Testis (tissue), 2 donors: Measurements from ENCODE around the gene TLE5.

Experiments
- CTCF ChIP-seq, 3 experiments: fragments of 450-650 bp in 2 of 3; fragments of 200-600 bp in 1 of 3; sonication (generic) in 1 of 3; IDR thresholded peaks; one replicate each; pipeline ENCODE4 v1.5.1; 2016 to 2019; ENCODE audit warnings: antibody characterized with exemption in 3 of 3, mild to moderate bottlenecking in 2 of 3, moderate library complexity in 1 of 3
- POLR2A ChIP-seq: fragments of 450-650 bp; IDR thresholded peaks from one replicate; pipeline ENCODE4 v1.6.1; 2017; ENCODE audit warnings: antibody characterized with exemption, mild to moderate bottlenecking, moderate library complexity

GRCh38 chr19:3020321-3020960, 41.9 kb downstream of the TLE5 start:
- TF ChIP-seq CTCF (IDR thresholded peaks at IDR 0.05) = no peak
- no peak for TF ChIP-seq POLR2A
